IMR-90 (cell line): ENCODE data around the gene TEX48. TPM values are rescaled to one million over a fixed set of nuclear protein-coding genes. Genes with fewer than 3 reads are reported as not detected.
A peak's percentile ranks its signal among the peaks of the same experiment; 100 is the strongest.

ENCODE experiments used
- ATAC-seq: fragments of 200-7000 bp; cut with Tn5 transposase; 2 replicates; pipeline ENCODE4 v1.9.1; 2020; ENCODE audit warnings: low read depth, mild to moderate bottlenecking, moderate library complexity
- BruUV-seq: library from RNA; stranded (reverse); fragments of 400-500 nt; replicated peaks from 2 replicates; lab custom pipeline; 2021; lab: Mats Ljungman, UMichigan
- CTCF ChIA-PET: fragments of 300-600 bp; formaldehyde crosslinking; extraction: SDS; loops from one replicate; lab custom pipeline; 2021; ENCODE audit warnings: antibody characterized with exemption; lab: Yijun Ruan, JAX
- POLR2A ChIA-PET: fragments of 300-600 bp; sonication (Branson Sonifier 250); formaldehyde crosslinking; loops from one replicate; lab custom pipeline; 2022; ENCODE audit warnings: antibody characterized with exemption; ENCODE audit not compliant: unreplicated experiment; lab: Charles Lee
- DNase-seq: peaks from one replicate; pipeline ENCODE4 v3.0.0; 2013
- H2AFZ ChIP-seq: replicated peaks from 2 replicates; pipeline ENCODE3; 2013; ENCODE audit warnings: low read length, mild to moderate bottlenecking; ENCODE audit not compliant: poor library complexity
- H2AK5ac ChIP-seq: 2 replicates; pipeline ENCODE4 v1.6.1; 2013; ENCODE audit warnings: low read depth, low read length, inconsistent platforms
- H2AK9ac ChIP-seq: replicated peaks from 2 replicates; pipeline ENCODE3; 2013; ENCODE audit warnings: mild to moderate bottlenecking, low read depth, low read length, moderate library complexity; ENCODE audit not compliant: poor library complexity
- H2BK120ac ChIP-seq: 2 replicates; pipeline ENCODE4 v1.6.1; 2013; ENCODE audit warnings: low read depth, low read length, inconsistent platforms
- H2BK15ac ChIP-seq: 3 replicates; pipeline ENCODE4 v1.6.1; 2013; ENCODE audit warnings: low read depth, low read length, inconsistent platforms
- H2BK20ac ChIP-seq: 2 replicates; pipeline ENCODE4 v1.6.1; 2013; ENCODE audit warnings: low read depth, mild to moderate bottlenecking, inconsistent platforms, low read length, moderate library complexity
- H2BK5ac ChIP-seq: 2 replicates; pipeline ENCODE4 v1.6.1; 2013; ENCODE audit warnings: mild to moderate bottlenecking, low read depth, low read length, inconsistent platforms; ENCODE audit not compliant: poor library complexity, severe bottlenecking
- H3K14ac ChIP-seq: replicated peaks from 2 replicates; pipeline ENCODE4 v1.6.1; 2013; ENCODE audit warnings: low read depth, low read length, inconsistent platforms
- H3K18ac ChIP-seq: 2 replicates; pipeline ENCODE4 v1.6.1; 2013; ENCODE audit warnings: low read depth, low read length, control low read depth
- H3K23ac ChIP-seq: 2 replicates; pipeline ENCODE4 v1.6.1; 2013; ENCODE audit warnings: low read depth, low read length, inconsistent platforms
- H3K27ac ChIP-seq: 2 replicates; pipeline ENCODE4 v1.5.1; 2013; ENCODE audit warnings: mild to moderate bottlenecking, control low read depth, low read length; ENCODE audit not compliant: insufficient read depth
- H3K27me3 ChIP-seq: 2 replicates; pipeline ENCODE4 v1.6.1; 2013; ENCODE audit warnings: low read length; ENCODE audit not compliant: control insufficient read depth, insufficient read depth
- H3K36me3 ChIP-seq: 2 replicates; pipeline ENCODE4 v1.6.1; 2013; ENCODE audit warnings: low read length, mixed read lengths; ENCODE audit not compliant: control insufficient read depth, insufficient read depth
- H3K4ac ChIP-seq: 2 replicates; pipeline ENCODE4 v1.6.1; 2013; ENCODE audit warnings: low read depth, low read length, inconsistent platforms
- H3K4me1 ChIP-seq: 2 replicates; pipeline ENCODE4 v1.6.1; 2013; ENCODE audit warnings: low read length, mixed read lengths; ENCODE audit not compliant: control insufficient read depth, insufficient read depth
- H3K4me2 ChIP-seq: 2 replicates; pipeline ENCODE4 v1.6.1; 2013; ENCODE audit warnings: low read depth, mild to moderate bottlenecking, control low read depth, low read length, moderate library complexity
- H3K4me3 ChIP-seq: 2 replicates; pipeline ENCODE4 v1.5.1; 2013; ENCODE audit warnings: low read depth, mild to moderate bottlenecking, control low read depth, low read length, moderate library complexity; ENCODE audit not compliant: insufficient read depth
- H3K56ac ChIP-seq: 2 replicates; pipeline ENCODE4 v1.6.1; 2013; ENCODE audit warnings: low read length, inconsistent platforms; ENCODE audit not compliant: insufficient read depth; ENCODE audit errors: extremely low read depth
- H3K79me1 ChIP-seq, 2 experiments: 2 replicates each; pipeline ENCODE4 v1.6.1; 2013; ENCODE audit warnings: low read length in 2 of 2, inconsistent platforms in 1 of 2, low read depth in 1 of 2
- H3K9ac ChIP-seq: 2 replicates; pipeline ENCODE4 v1.6.1; 2013; ENCODE audit warnings: low read depth, low read length, control low read depth
- H3K9me1 ChIP-seq: 2 replicates; pipeline ENCODE4 v1.6.1; 2013; ENCODE audit warnings: low read length, inconsistent platforms; ENCODE audit not compliant: insufficient read depth
- H3K9me3 ChIP-seq: 2 replicates; pipeline ENCODE4 v1.6.1; 2013; ENCODE audit warnings: low read length; ENCODE audit not compliant: control insufficient read depth, insufficient read depth
- H4K20me1 ChIP-seq: 2 replicates; pipeline ENCODE4 v1.6.1; 2013; ENCODE audit warnings: low read length, inconsistent platforms; ENCODE audit not compliant: insufficient read depth
- H4K5ac ChIP-seq: 2 replicates; pipeline ENCODE4 v1.6.1; 2013; ENCODE audit warnings: mild to moderate bottlenecking, low read depth, low read length, control low read depth
- H4K8ac ChIP-seq, 2 experiments: 2 replicates each; pipeline ENCODE4 v1.6.1; 2013; ENCODE audit warnings: low read depth in 2 of 2, low read length in 2 of 2, control low read depth in 1 of 2, inconsistent platforms in 1 of 2
- H4K91ac ChIP-seq: 2 replicates; pipeline ENCODE4 v1.6.1; 2013; ENCODE audit warnings: low read depth, low read length, inconsistent platforms; ENCODE audit not compliant: insufficient read depth
- CHD1 ChIP-seq: IDR thresholded peaks from 2 replicates; pipeline ENCODE4 v1.6.1; 2012; ENCODE audit warnings: low read depth, low read length, improper control_type of control experiment
- WGBS, 2 experiments: methylation state at CpG; one replicate each; pipeline versions ENCODE4 v1.1.5 to v1.1.7; 2013; ENCODE audit warnings: missing lambda C conversion rate in 2 of 2; ENCODE audit not compliant: insufficient read length in 1 of 2; ENCODE audit errors: extremely low coverage in 2 of 2; 5-methylcytosine and 5-hydroxymethylcytosine counted together
- dilution Hi-C: fragments of 300-500 bp; cut with HindIII; formaldehyde crosslinking; loops from one replicate; pipeline ENCODE4 v1.14.3; 2018; ENCODE audit warnings: low sequenced_read_pairs; ENCODE audit not compliant: unreplicated experiment
- in situ Hi-C: fragments of 300-500 bp; cut with MboI; formaldehyde crosslinking; loops from 3 replicates; pipeline ENCODE4 v1.14.3; 2019; ENCODE audit warnings: low sequenced_read_pairs, inconsistent platforms, mixed read lengths
- intact Hi-C: fragments of 100-400 bp; cut with micrococcal nuclease; formaldehyde crosslinking; loops from 2 replicates; pipeline ENCODE4 v1.10.0; 2022
- polyA plus RNA-seq, 3 experiments: library from polyadenylated mRNA; depleted of rRNA; stranded (reverse); fragments of >200 nt; gene quantifications; 2 replicates each; pipeline ENCODE4 v1.2.3, GENCODE V29; 2012; ENCODE audit warnings: low replicate concordance in 1 of 3
- total RNA-seq: library from RNA; depleted of rRNA; stranded (reverse); fragments of >200 nt; gene quantifications from 2 replicates; pipeline ENCODE4 v1.2.3, GENCODE V29; 2012

Gene TEX48
- total and polyA plus RNA-seq, 2 of the 4 experiments (the other 2 are of a cell fraction) = not detected

GRCh38 chr9:114694146-114694545 lies 12.2 kb upstream of the TEX48 start:
- no peak overlapping the region for H3K56ac ChIP-seq
- H2AFZ ChIP-seq = no peak overlapping the region
- 80% methylated on average over 2 of the region's 2 CpGs; no CpG with 5 or more reads in 1 of the 2 experiments for WGBS, 2 experiments
- no peaks in the 10 kb centered on the region for H3K27me3 ChIP-seq
- peak overlapping the region; percentile 5; the same call in 1 of the 2 replicates for H2AK5ac ChIP-seq
- H2BK120ac ChIP-seq = no peak overlapping the region
- H3K9me3 ChIP-seq = no peaks in the 10 kb centered on the region
- H2BK20ac ChIP-seq = peak overlapping the region; percentile 44; the same call in 1 of the 2 replicates
- BruUV-seq = no TSS peak
- H3K18ac ChIP-seq = no peak overlapping the region
- H3K27ac ChIP-seq = no peak overlapping the region
- H3K36me3 ChIP-seq = no peaks in the 10 kb centered on the region
- 0 out of 2 replicates have a peak overlapping the region, but pooled peaks have one; percentile 14 for H3K4ac ChIP-seq
- H3K79me1 ChIP-seq = no peaks in the 10 kb centered on the region
- no peak overlapping the region for H2BK5ac ChIP-seq
- no peaks in the 10 kb centered on the region for H4K20me1 ChIP-seq
- no peak for TF ChIP-seq CHD1
- peaks cover 13% of the 10 kb centered on the region for H3K4me1 ChIP-seq
- DNase-seq (peak; percentile 23), ATAC-seq (no peak)
- dilution Hi-C loops = no loop called here
- no peak overlapping the region for H4K5ac ChIP-seq
- H2BK15ac ChIP-seq = peak overlapping the region; percentile 67; the same call in 1 of the 3 replicates
- intact Hi-C loops = no loop called here
- no peak overlapping the region for H4K91ac ChIP-seq
- CTCF ChIA-PET = interaction anchor here (1.5 kb wide), 2 partner anchors 11 to 13 kb away, joined by 3 read pairs; no protein-coding TSS in a partner anchor
- no peak overlapping the region for H3K4me2 ChIP-seq
- no peak overlapping the region for H4K8ac ChIP-seq
- peaks cover 18% of the 10 kb centered on the region for H3K9me1 ChIP-seq
- POLR2A ChIA-PET = no interaction called here
- H3K4me3 ChIP-seq = no peak overlapping the region
- H2AK9ac ChIP-seq = no peak overlapping the region
- H3K14ac ChIP-seq = peak overlapping the region; percentile 33; the same call in 1 of the 2 replicates
- H3K23ac ChIP-seq = 0 out of 2 replicates have a peak overlapping the region, but pooled peaks have one; percentile 23
- in situ Hi-C loops = no loop called here
- no peak overlapping the region for H3K9ac ChIP-seq
